ENCODE measurements around the gene RND1. TPM values are rescaled to one million over a fixed set of nuclear protein-coding genes. Genes with fewer than 3 reads are reported as not detected.

The RND1 gene
- total and polyA plus RNA-seq, 2 of the 13 experiments (the other 11 are each of a cell fraction or from before 2014, with no cell fraction given): 1.8 to 1.9 TPM

DNA sequence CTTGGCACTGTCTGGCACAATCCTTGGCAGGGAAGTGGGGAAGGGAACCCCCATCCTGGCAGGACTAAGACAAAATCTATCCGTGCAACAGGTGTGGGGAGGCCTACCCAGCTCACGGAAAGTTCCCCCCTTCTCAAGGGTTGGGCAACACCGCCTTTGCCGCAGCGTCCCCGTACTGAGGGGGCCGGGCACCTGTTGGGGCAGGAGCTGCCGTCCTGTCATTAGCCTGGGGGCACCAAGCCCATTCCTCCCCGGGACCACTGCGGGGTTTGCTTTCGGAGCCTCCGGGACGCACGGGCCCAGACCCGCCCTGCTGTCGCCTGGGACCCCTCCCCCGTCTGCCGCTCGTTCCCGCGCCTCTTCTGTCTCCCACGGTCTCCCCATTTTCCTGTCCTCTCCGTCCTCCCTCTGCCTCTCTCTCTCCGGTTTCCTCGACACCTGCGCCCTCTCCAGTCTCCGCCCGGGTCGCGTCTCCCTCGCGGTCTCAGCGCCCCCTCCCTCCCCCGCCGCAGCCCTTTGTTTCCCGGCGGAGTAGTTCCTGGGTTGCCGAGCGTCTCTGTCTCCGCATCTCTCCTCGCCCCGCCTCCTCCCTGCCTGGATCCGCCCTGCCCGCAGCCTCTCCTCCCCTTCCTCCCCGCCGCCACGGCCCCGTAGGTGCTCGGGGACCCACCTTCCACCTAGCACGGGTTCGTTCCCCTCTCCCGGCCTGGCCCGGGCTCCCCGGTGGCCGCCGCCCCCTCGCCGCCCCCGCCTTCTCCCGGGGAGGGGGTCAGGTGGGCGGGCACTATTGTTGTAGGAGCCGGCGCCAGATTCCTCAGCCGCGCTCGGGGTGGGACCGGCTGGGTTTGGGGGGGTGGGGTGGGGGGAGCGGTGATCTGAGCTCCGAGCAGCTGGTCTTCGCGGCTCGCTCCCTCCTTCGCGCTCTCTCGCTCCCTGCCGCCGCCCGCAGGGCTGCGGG, 47.5 kb downstream of the RND1 start, which contains the start of gene CACNB3 (continued):
- TF ChIP-seq, protein P1, sequence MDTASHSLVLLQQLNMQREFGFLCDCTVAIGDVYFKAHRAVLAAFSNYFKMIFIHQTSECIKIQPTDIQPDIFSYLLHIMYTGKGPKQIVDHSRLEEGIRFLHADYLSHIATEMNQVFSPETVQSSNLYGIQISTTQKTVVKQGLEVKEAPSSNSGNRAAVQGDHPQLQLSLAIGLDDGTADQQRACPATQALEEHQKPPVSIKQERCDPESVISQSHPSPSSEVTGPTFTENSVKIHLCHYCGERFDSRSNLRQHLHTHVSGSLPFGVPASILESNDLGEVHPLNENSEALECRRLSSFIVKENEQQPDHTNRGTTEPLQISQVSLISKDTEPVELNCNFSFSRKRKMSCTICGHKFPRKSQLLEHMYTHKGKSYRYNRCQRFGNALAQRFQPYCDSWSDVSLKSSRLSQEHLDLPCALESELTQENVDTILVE (CRISPR knock-in tag; IDR thresholded peaks at IDR 0.05): no peak
- TF ChIP-seq CHCHD3 (CRISPR knock-in tag; IDR thresholded peaks at IDR 0.05): no peak
- TF ChIP-seq ZNF138 (CRISPR knock-in tag; IDR thresholded peaks at IDR 0.05; ENCODE audit: low read depth): no peak
- no peak for TF ChIP-seq ZNF792 (CRISPR knock-in tag; IDR thresholded peaks at IDR 0.05)
- no peak for TF ChIP-seq ZNF703 (CRISPR knock-in tag; IDR thresholded peaks at IDR 0.05; ENCODE audit: borderline replicate concordance)

DNA sequence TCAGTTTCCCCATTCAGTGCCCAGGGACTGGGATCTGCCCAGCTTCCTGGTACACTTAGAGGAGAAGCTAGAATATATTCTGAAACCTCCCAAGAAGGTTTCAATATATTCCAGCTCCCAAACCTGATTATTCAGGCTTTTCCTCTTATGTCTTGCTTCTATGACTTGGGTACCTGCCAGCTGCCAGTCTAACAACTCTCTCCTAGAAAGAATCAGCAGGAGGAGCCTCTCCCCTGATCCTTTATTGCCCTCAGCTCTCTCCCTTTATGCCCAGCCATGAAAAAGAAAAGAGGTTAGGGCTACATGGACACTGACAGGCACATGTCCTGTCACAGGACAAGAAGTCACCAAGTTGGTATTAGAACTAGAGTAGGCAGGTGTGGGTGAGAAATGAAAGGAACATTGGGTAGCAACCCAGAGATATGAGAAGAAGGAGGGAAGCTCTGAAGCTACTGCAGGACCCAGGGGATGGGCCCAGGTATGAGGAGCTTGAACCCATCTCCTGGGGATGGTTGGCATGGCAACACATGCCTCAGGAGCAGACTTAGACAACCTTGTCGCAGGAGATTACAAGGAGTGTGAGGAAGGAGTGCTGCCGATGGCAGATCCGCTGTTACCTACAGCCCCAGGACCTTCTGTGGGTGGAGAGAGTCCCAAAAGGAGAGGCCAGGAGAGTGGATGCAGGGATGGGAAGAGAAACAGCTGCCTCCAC, 49.4 kb downstream of the RND1 start:
- intact Hi-C loops (cut with micrococcal nuclease; ENCODE audit: unreplicated experiment) (no loop called here), in situ Hi-C loops (cut with HindIII; ENCODE audit: extremely low pct_ligation_motif_present, low pct_unique_long_range_greater_than_20kb) (no loop called here)
- H3K4me1 ChIP-seq (ENCODE audit: insufficient read depth, low read length): peaks cover 43% of the 10 kb centered on the region
- H3K36me3 ChIP-seq (replicated peaks in 1 of 2; ENCODE audit: control insufficient read depth in 1 of 2, insufficient read depth in 2 of 2, low read length in 2 of 2): no peaks in the 10 kb centered on the region
- H3K4me2 ChIP-seq (ENCODE audit: low read depth, low read length): peak overlapping the region; percentile 94; the same call in 1 of the 2 replicates
- TF ChIP-seq RFX1 (IDR thresholded peaks at IDR 0.05): peak; percentile 8; the same call in 1 of the 2 replicates
- TF ChIP-seq ZFP1 (CRISPR knock-in tag; IDR thresholded peaks at IDR 0.05): no peak
- 52% methylated on average over 3 of the region's 3 CpGs for WGBS (ENCODE audit: low lambda C conversion rate)
- DNase-seq (ENCODE audit: low spot score) (no peak), ATAC-seq (no peak), FAIRE-seq (no peak)
- no peak overlapping the region for H3K27ac ChIP-seq (ENCODE audit: extremely low read length, insufficient read depth, low read length)
- H3K9me3 ChIP-seq (ENCODE audit: low read length): no peaks in the 10 kb centered on the region
- no TSS peak for BruUV-seq (replicated peaks)
- CTCF ChIA-PET (ENCODE audit: low intra/inter-chr PET ratio, low total read pairs): no interaction called here
- POLR2A ChIA-PET: interaction anchor here (1.8 kb wide), 1 partner anchor 36 kb away, joined by 7 read pairs; the partner anchor contains the start of gene DDX23
- H3K27me3 ChIP-seq (ENCODE audit: control insufficient read depth in 1 of 2, insufficient read depth in 2 of 2, low read length in 2 of 2): peaks cover 9 to 68% of the 10 kb centered on the region in 2 experiments
- no peak overlapping the region for H3K9ac ChIP-seq (ENCODE audit: insufficient read depth, low read depth, low read length)
- H3K79me2 ChIP-seq (ENCODE audit: insufficient read depth, low read length): no peaks in the 10 kb centered on the region
- H2AFZ ChIP-seq (ENCODE audit: low read length): no peak overlapping the region
- 0 out of 6 replicates have a peak overlapping the region, but pooled peaks of 1 of the 3 experiments have one; percentile 76 for H3K4me3 ChIP-seq (replicated peaks in 1 of 3; ENCODE audit: insufficient read depth in 1 of 3, low read depth in 2 of 3, low read length in 3 of 3)
- 0 out of 2 replicates have a peak, but pooled peaks cover 3% of the 10 kb centered on the region for H4K20me1 ChIP-seq (ENCODE audit: insufficient read depth, low read length)

Data from HepG2 (cell line).